ENCODE data around the gene NWD2. TPM values are rescaled to one million over a fixed set of nuclear protein-coding genes. Genes with fewer than 3 reads are reported as not detected.

The NWD2 gene
- total and polyA plus RNA-seq, 2 experiments from 2014 or later: 0.33 TPM; not detected in 1

DNA sequence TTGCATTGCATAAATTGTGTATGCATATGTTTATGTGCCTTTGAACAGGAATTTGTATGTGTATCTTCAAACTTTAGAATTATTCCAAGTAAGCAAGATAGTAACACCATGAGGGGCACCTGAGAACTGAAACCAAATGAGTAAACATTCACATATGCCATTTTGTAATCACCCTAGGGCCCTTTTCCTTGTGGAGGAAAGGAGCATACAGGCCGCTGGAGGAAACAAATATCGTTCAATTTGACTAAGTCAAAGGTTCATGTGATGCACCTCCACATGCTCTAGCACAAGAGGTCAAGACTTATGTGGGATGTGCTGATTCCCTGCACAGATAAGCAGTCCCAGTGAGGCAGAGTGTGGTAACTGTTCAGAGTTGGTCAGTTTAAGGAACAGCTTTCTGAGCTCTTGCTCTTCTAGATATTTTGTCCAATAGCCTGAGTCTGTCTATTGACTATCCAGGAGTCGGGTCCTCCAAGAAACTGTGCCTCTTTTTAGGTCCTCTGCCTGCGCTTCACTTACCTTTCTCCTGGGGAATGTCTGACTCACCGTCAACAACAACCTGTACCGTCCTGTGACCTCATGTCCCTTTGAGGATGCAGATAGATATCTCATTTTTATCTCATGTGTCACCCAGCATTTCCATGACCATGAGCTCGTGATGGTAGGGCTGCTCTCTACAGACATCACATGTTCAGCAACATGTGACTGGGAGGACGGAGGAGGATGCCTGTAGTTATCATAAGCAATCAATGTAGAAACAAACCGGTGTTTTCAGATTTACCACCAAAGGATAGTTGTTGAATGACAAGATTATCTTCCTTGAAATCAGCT lies 196.9 kb downstream of the NWD2 start:
- no peaks in the 10 kb centered on the region for H3K9me2 ChIP-seq (replicated peaks; ENCODE audit: insufficient read depth)

DNA sequence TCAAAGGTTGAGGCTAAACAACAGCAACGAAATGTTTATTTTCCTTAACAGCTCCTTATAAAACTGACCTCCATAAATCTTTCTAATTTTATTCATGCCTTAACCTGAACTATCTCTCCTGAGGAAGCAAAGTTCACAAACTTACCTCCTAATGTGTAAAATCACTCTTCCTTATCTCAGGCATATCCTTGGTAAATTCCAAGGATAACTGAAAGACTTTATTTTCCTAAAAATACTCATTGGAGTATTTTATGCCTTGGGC lies 197.4 kb downstream of the NWD2 start:
- WGBS (ENCODE audit: low lambda C conversion rate, missing lambda C conversion rate): 16% methylated on average over 1 of the region's 1 CpG
- Histone ChIP-seq H3K27ac (peak overlapping the region; percentile 78), H3K4me3 (no peak overlapping the region), H3K9me2 (replicated peaks; ENCODE audit: insufficient read depth) (no peaks in the 10 kb centered on the region), H3K36me3 (replicated peaks; ENCODE audit: insufficient read depth, low read depth) (no peaks in the 10 kb centered on the region), H3K4me2 (no peak overlapping the region), H4K20me1 (ENCODE audit: insufficient read depth, poor library complexity, severe bottlenecking) (no peaks in the 10 kb centered on the region), H3K79me2 (no peaks in the 10 kb centered on the region), H3K27me3 (no peaks in the 10 kb centered on the region), H2AFZ (no peak overlapping the region), H3K4me1 (ENCODE audit: insufficient read depth) (peaks cover 17% of the 10 kb centered on the region), H3K9me3 (ENCODE audit: low read depth) (no peaks in the 10 kb centered on the region)
- no peak for DNase-seq (ENCODE audit: low spot score)
- no peak for TF ChIP-seq EZH2phosphoT487 (IDR thresholded peaks at IDR 0.05; ENCODE audit: low read depth, severe bottlenecking, unreplicated experiment)
- TF ChIP-seq, protein P1, sequence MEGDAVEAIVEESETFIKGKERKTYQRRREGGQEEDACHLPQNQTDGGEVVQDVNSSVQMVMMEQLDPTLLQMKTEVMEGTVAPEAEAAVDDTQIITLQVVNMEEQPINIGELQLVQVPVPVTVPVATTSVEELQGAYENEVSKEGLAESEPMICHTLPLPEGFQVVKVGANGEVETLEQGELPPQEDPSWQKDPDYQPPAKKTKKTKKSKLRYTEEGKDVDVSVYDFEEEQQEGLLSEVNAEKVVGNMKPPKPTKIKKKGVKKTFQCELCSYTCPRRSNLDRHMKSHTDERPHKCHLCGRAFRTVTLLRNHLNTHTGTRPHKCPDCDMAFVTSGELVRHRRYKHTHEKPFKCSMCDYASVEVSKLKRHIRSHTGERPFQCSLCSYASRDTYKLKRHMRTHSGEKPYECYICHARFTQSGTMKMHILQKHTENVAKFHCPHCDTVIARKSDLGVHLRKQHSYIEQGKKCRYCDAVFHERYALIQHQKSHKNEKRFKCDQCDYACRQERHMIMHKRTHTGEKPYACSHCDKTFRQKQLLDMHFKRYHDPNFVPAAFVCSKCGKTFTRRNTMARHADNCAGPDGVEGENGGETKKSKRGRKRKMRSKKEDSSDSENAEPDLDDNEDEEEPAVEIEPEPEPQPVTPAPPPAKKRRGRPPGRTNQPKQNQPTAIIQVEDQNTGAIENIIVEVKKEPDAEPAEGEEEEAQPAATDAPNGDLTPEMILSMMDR (IDR thresholded peaks at IDR 0.05; ENCODE audit: poor library complexity): no peak

More for the DNA sequence above, 196.9 kb downstream of the NWD2 start:
- WGBS (ENCODE audit: low lambda C conversion rate, missing lambda C conversion rate): 49% methylated on average over 9 of the region's 9 CpGs
- peak; percentile 84 for DNase-seq (ENCODE audit: low spot score)
- Histone ChIP-seq H3K27me3 (no peaks in the 10 kb centered on the region), H3K4me1 (ENCODE audit: insufficient read depth) (peaks cover 17% of the 10 kb centered on the region), H2AFZ (no peak overlapping the region), H4K20me1 (ENCODE audit: insufficient read depth, poor library complexity, severe bottlenecking) (no peaks in the 10 kb centered on the region), H3K4me2 (no peak overlapping the region), H3K79me2 (no peaks in the 10 kb centered on the region), H3K4me3 (no peak overlapping the region), H3K9me3 (ENCODE audit: low read depth) (no peaks in the 10 kb centered on the region), H3K27ac (peak overlapping the region; percentile 90), H3K36me3 (replicated peaks; ENCODE audit: insufficient read depth, low read depth) (no peaks in the 10 kb centered on the region)
- no peak for TF ChIP-seq EZH2phosphoT487 (IDR thresholded peaks at IDR 0.05; ENCODE audit: low read depth, severe bottlenecking, unreplicated experiment)
- no peak for TF ChIP-seq EZH2 (IDR thresholded peaks at IDR 0.05; ENCODE audit: borderline replicate concordance)
- TF ChIP-seq, protein P1 (IDR thresholded peaks at IDR 0.05; ENCODE audit: poor library complexity): no peak

DNA sequence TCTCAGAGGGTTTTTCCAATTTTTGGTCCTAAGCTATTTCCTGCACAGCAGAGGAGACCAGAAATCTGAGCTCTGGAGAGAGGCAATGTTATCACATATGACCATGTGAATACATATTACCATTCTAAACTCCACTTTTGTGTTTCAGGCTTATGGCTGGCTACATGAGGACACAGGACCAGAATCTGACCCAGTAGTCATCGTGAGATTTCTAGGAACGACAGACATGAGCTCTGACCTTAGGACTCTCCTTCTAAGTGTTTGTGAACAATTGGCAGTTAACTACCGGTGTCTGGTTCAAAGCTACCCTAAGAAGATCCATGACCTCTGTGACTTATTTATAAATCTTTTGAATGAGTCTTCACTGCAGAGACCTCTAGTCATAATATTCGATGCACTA lies 198.6 kb downstream of the NWD2 start:
- H3K27me3 ChIP-seq: no peaks in the 10 kb centered on the region
- H3K4me2 ChIP-seq: no peak overlapping the region
- H3K4me1 ChIP-seq (ENCODE audit: insufficient read depth): peaks cover 17% of the 10 kb centered on the region
- H2AFZ ChIP-seq: no peak overlapping the region
- TF ChIP-seq EZH2phosphoT487 (IDR thresholded peaks at IDR 0.05; ENCODE audit: low read depth, severe bottlenecking, unreplicated experiment) (no peak), EZH2 (IDR thresholded peaks at IDR 0.05; ENCODE audit: borderline replicate concordance) (no peak)
- TF ChIP-seq, protein P1 (IDR thresholded peaks at IDR 0.05; ENCODE audit: poor library complexity): no peak
- H3K27ac ChIP-seq: peak overlapping the region; percentile 78
- H3K36me3 ChIP-seq (replicated peaks; ENCODE audit: insufficient read depth, low read depth): no peaks in the 10 kb centered on the region
- no peak overlapping the region for H3K4me3 ChIP-seq
- no peaks in the 10 kb centered on the region for H3K9me2 ChIP-seq (replicated peaks; ENCODE audit: insufficient read depth)
- no peaks in the 10 kb centered on the region for H4K20me1 ChIP-seq (ENCODE audit: insufficient read depth, poor library complexity, severe bottlenecking)
- no peaks in the 10 kb centered on the region for H3K9me3 ChIP-seq (ENCODE audit: low read depth)
- H3K79me2 ChIP-seq: no peaks in the 10 kb centered on the region
- WGBS (ENCODE audit: low lambda C conversion rate, missing lambda C conversion rate): 70% methylated on average over 4 of the region's 4 CpGs
- no peak for DNase-seq (ENCODE audit: low spot score)
